RPMI7951 (cell line): Measurements from ENCODE around the gene HPCA. TPM values are rescaled to one million over a fixed set of nuclear protein-coding genes. Genes with fewer than 3 reads are reported as not detected.
"Not testable (repeated sequence)": the region's sequence is repeated elsewhere in the genome, so short reads cannot be mapped to it uniquely, and the experiment has no call there.

Experiments
- DNase-seq: peaks from one replicate; pipeline ENCODE4 v3.0.0-alpha.2; 2012; ENCODE audit warnings: low read depth
- total RNA-seq: library from RNA; depleted of rRNA; stranded (reverse); fragments of >200 nt; shearing (Covaris generic); gene quantifications from 2 replicates; pipeline ENCODE4 v1.2.3, GENCODE V29; 2014

HPCA gene
- total RNA-seq, 1 experiment from 2014 or later, result not detected

DNA sequence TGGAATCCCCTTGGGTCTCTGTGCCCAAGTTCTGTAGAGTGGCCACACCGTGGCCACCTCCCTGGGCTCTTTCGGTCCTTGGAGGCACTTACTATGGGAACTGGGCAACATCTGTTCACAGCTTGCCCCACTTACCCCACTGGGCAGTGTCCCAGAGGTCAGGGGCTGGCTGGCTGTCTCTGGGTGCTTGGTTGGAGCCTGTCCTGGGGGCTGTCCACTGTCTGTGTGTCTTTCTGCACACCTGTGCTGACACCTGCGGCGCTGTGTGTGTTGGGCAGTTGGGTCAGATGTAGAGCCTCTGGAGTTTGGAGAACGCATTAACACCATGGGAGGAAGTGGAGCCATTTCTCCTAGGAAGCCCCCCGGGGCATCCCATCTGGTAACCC is 16.2 kb downstream of the HPCA start:
- no peak for DNase-seq

DNA sequence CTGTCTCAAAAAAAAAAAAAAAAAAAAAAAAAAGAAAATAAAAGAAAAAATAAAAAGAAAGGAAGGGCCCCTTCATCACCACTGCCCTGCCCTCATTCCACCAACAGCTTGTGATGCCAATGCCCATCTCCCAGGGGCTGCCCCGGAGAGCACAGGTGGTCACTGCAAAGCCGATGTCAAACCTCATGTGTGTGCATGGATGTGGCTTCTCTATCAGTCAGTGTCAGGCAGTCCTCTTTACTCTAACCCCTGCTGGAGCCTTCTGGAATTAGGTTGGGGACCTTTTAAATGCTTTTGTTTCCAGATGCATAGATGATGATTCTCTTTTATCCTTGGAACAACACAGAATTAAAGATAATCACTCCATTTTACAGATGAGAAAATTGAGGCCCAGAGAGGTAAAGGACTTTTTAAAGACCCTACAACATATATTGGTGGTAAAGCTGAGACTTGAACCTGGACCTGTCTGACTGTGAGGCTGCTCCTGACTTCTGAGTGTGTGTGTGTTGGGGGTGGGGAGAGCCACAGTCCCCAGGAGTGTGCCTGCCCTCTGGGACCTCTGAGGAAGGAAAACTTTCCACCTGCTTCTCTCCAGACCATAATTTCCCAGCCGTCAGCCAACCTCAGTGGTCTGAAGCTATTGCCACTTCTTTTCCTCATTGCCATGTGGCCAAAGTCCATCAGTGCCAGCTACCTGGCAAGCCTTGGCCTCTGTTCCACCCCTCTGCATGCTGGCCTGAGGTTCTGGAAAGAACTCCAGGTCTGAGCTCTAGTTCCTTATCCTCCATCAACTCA is 17.9 kb downstream of the HPCA start:
- DNase-seq, result no peak

DNA sequence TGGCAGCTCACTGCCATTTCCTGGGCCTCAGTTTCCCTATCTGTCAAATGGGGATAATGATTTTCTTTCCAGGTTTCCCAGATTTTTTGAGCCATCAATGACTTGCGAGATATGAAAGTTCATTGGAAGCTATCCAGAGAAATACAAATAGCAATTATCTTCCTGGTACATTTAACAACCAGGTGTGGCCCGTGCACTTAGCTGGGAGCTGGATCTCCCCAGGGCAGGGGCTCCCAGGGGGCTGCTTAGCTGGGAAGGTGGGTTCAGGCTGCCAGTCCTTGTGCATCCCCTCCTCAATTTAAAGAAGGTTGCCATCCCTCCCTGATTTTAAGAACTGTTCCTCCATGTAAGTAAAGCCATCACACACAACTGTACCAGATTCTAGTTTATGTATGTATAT is 18.5 kb downstream of the HPCA start:
- no peak for DNase-seq

DNA sequence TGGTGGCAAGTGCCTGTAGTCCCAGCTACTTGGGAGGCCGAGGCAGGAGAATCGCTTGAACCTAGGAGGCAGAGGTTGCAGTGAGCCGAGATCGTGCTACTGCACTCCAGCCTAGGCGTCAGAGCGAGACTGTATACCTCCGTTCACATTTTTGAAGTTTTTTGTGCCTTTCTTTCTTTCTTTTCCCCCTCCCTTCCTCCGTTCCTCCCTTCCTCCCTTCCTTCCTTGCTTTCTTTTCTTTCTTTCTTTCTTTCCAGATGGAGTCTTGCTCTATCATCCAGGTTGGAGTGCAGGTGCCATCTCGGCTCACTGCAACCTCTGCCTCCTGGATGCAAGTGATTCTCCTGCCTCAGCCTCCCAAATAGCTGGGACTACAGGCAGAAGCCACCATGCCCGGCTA is 19.3 kb downstream of the HPCA start:
- DNase-seq, result not testable (repeated sequence)

DNA sequence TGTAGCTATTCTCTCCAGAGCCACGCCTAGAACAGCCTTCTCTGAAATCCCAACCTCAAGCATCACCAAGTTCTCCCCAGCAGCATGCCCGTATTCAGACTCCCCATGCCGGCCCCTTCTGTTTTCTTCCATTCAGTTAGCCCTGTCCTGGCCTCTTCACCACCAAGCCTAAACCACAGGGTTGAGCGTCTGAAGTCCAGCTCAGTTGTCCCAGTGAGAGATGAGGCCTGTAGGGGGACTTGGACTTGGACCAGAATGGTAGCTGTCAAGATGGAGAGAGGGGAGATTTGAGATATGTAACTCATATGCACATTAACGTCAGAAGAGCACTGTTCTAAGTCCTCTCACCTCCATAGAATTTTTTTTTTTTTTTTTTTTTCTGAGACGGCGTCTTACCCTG is 20.4 kb downstream of the HPCA start:
- no peak for DNase-seq

DNA sequence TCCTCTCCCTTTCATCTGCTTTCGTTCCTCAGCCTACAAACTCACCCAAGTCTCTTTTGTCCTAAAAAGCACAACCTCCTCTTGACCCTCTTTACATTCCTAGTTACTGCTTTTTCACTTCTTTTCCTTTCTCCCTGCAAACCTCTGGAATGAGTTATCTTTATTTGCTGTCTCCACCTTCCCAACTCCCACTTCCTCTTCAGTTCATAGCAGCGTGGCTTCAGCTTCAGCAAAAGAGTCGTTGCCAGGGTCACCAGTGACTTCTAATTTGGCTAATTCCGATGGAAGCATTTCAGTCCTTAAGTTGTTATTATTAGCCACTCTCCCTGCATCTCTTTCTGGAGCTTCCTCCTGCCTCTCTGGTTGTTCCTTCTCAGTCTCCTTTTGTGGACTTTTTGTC is 21.1 kb downstream of the HPCA start:
- DNase-seq, result peak; percentile 23

DNA sequence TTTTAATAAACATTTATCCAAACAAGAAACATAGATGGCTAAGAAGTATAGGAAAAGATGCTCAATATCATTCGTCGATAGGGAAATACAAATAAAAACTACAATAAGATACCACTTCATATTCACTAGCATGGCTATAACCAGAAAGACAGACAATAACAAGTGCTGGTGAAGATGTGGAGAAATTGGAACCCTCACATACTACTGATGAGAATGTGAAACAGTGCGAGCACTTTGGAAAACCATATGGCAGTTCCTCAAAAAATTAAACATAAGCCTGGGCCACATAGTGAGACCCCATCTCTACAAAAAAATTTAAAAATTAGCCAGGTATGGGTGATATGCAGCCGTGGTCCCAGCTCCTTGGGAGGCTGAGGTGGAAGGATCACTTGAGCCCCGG is 24.0 kb downstream of the HPCA start:
- no peak for DNase-seq

DNA sequence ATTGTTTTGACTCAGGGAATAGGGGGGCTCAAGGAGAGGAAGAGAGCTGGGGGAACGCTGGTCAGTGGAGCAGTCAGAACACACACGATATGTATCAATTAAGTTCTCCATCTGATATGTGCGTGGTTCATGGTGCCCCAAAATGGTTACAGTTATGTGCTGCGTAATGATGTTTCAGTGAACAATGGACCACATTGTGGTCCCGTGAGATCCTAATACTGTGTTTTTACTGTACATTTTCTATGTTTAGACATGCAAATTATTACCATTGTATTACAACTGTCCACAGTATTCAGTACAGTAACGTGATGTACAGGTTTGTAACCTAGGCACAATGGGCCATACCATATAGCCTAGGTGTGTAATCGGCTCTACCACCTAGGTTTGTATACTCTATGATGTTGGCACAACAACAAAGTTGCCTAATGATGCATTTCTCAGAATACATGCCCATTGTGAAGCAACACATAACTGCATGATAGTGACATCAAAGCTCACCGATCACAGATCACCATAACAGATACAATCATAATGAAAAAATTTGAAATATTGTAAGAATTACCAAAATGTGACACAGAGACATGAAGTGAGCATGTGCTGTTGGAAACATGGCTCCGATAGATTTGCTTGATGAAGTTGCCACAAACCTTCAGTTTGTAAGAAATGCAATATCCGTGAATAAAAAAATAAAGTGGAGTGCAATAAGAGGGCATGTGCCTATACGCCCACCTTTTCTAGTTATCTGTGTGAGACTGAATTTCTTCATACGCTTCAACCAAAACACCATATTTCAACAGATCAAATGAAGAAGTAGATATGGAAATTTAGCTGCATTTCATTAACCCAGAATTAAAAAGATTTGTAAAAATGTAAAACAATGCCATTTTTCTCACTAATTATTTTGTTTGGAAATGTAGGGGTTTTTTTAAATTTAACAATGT is 29.7 kb downstream of the HPCA start:
- no peak for DNase-seq

DNA sequence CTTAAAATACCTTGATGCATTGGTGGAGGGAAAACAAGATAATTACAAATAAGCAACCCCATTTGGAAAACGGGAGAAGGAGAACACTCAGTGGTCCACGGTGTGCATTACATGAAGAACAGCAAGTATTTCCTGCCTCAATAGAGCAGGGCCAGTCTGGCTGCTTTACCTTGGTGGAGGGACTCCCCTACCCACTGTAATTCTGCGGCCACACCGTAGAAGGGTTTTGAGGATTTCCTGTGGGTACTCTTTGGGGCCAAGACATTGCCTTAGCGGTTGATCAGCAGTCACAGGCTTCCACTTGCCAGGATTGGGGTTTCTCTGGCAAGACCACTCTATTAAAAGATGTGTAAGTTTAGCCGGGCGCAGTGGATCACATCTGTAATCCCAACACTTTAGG is 31.2 kb downstream of the HPCA start:
- no peak for DNase-seq

DNA sequence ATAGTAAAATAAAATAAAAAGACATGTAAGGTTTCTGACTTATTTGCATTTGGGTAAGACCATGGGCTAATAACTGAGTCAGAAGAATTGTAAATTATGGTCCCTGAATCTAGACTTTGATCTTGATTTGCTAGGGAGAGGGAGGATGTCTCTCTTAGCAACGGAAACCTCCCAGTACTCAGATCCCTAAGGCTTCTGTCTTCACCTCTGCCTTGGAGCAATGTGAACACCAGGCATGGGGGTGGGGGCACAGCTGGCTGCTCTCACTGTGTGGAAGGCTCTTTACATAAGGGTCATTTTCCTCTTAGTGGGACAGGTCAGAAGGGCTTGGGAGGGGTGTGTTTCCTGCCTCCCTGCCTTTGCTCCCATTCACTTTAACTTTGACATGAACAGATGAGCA is 31.9 kb downstream of the HPCA start:
- no peak for DNase-seq

DNA sequence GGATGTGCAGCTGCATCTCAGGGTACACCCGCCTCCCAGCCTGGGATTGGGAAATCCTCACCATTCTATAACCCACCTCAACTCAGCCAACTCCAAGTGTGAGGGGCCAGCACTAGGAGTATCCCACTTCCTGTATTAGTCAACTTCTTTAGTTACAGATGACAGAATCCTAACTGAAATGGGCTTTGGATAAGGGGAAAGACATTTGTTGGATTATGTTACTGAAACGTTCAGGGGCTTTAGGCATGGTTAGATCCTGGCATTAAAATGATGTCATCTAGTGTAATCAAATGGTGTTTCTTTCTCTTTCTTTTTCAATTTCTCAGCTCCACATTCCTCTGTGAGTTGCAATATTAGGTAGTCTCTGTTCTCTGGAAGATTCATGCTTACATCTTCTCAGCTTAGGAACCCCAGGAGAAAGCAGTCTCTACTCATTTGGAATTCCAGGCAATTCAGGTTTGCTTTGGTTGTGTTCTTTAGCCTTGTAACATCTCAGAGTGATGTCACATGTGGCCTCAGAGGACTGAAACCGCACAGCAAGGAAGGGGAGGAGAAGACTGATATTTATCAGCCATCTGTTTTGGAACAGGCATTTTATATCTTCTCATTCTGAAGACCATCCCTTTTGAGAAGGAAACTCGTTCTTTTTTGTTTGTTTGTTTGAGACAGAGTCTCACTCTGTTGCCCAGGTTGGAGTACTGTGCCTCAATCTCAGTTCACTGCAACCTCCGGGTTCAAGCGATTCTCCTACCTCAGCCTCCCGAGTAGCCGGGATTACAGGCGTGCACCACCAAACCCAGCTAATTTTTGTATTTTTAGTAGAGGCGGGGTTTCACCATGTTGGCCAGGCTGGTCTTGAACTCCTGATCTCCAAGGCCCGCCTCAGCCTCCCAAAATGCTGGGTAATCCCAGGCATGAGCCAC is 33.8 kb downstream of the HPCA start:
- peak; percentile 74 for DNase-seq

DNA sequence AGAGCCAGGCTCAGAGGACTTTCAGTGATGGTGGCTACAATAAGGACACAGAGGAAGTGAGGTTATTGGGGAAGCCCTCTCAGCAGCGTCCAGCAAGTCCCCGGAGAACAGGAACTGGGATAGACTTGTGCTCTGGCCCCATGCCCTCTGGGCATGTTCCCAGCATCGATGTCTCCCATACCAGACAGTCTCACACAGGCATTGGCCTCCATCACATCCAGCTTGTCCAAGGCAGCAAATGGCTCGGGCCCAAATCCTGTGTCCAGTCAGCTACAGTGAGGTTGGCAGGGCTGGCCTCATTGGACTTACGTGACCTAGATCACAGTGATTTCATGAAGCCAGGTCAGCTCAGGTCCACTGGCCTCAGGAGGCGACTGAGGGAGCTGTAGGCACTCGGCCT is 34.5 kb downstream of the HPCA start:
- peak; percentile 69 for DNase-seq

DNA sequence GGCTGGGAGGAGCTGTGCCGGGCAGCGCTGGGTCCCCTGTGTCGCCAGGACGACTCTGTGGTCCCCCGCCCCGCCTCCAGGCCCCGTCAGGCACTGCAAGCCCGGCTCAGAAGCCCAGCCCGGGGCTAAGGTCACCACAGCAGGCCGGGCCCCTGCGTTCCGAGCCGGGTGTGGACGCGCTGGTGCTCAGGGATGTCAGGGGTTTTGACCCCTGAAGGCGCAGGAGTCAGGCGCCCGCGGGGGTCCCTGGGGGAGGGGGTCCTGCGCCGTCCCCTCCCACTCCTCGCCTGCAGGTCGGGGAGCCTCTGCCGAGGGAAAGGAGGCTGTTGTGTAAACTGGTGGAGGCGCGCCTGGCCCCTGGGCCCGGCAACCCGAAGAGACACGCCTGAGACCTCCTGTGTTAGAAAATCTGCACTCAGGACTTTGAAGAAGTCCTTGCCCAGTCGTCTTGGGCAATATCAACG is 38.6 kb downstream of the HPCA start:
- DNase-seq, result no peak

DNA sequence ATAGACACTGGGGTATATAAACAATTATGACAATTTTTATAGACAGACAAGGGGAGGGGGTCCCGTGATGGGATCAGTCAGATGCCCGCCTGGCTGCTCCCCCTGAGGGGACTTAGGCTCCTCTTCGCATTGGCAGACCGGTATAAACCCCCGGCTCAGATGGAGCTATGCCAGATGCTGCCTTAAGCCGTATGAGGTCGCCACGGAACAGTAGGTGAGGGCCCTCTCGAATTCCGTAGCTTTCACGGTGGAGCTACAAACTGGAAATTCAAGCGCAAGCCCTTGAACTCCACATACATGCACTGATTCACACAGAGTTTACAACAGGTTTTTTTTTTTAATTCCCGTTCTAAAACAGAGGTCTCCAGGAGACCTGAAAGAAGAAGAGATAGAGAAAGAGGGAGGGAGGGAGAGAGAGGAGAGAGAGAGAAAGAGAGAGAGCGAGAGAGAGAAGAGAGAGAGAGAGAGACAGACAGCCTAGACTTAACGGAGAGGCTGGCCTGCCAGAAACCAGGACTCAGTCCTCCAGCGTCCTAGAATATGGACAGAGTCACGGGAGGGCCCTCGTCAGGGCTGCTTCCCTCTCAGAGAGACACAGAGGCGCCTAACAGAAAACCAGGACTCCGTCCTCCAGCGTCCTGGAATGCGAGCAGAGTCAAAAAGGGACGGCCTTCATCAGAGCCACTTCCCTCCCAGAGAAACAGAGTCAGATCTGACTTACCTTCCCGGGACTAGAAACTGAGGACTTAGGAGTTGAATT is 39.3 kb downstream of the HPCA start:
- DNase-seq, result no peak

DNA sequence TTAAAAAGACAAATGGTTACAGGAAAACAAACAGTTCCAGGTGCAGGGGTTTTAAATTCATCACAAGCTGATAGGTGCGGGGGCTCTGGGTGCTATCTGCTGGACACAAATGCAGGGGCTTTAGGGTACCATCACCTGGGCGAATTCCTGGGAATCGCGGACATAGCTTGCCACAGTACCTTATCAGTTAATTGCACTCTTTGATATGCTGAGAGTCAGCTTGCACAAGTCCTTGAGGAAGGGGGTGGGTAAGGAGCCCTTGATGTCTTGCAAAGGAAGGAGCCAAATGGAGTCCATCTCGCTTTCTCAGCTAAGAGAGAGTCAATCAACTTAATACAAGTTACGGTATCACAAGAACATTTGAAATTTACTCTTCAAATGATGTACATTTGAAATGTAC is 40.3 kb downstream of the HPCA start:
- no peak for DNase-seq

DNA sequence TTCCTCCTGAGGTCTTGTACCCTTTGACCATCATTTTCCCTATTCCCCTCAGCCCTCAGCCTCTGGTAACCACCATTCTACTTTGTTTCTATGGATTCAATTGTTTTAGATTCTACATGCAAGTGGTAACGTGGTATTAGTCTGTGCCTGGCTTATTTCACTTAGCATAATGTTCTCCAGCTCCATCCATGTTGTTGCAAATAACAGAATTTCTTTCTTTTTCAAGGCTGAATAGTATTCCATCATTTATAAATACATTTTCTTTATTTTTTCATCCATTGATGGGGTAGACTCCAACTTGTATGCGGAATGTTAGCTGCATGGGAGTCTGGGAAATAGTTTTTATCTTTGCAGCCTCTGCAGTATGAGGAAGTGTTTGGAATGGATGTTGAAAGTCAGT is 41.1 kb downstream of the HPCA start:
- DNase-seq, result no peak

DNA sequence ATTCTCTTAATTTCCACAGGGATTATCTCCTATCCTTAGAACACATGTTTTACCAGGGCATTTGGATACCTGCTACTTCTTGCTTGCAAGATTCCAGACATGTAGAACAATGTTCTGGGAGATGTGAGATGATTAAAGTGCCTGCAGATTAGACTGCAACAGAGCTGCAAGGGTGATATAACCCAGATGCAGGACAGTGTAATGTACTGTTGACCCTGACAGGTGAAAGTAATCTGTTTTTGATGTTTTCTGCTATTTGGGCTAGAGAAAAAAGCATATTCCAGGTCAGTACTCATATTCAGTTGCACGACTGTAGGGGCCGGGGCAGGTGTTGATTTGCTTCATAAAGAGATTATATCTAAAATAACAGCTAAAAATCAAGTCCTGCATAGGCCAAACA is 42.0 kb downstream of the HPCA start:
- no peak for DNase-seq

DNA sequence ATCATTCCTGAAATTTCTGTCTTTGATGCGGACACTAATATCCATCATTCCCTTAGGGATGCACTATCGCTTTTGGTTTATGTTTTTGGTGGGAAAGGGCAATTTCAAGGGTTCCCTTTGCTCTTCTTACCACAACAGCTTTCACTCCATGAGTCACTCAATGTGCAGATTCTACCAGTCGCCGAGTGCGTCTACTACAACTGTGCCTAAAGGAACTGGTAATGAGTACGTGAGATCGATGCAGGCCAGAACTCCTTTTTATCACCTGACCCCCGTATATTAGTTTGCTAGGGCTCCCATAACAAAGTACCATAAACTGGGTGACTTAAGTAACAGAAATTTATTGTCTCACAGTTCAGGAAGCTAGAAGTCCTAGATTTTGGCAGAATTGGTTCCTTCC is 42.4 kb downstream of the HPCA start:
- DNase-seq, result peak; percentile 23

DNA sequence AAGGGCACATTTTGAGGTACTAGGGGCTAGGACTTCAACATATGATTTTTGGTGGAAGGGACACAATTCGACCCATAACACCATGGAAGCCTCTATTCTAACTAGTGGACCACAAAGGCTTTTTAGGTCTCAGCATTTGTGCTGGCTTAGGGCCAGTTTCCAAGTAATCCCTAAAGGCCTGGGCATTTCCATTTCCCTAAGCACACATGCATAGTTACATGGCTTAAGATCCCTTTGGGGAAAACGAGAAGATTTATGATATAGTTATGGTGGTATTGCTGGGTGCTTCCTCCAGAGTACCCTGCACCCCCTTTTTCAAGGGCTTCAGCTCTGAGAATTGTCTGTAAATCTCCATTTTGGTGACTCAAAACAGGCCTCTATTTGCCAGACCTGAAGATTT is 43.1 kb downstream of the HPCA start:
- no peak for DNase-seq

DNA sequence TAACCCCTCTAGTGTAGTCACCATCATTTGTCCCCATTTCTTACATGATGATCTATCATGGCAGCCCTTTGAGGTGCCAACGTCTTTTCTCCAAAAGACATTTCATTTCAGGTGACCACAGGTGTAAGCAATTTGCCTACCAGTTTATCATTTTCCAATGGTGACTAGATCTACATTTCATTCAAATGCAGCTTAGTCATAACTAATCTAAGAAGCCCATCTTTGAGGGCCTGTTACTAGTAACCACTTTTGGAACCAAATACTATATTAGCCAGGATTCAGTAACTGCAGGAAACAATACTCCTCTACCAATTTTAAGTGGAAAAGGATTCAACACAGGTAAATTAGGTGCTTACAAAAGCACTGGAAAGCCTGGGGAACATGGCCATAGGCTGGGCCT is 45.5 kb downstream of the HPCA start:
- DNase-seq, result no peak

DNA sequence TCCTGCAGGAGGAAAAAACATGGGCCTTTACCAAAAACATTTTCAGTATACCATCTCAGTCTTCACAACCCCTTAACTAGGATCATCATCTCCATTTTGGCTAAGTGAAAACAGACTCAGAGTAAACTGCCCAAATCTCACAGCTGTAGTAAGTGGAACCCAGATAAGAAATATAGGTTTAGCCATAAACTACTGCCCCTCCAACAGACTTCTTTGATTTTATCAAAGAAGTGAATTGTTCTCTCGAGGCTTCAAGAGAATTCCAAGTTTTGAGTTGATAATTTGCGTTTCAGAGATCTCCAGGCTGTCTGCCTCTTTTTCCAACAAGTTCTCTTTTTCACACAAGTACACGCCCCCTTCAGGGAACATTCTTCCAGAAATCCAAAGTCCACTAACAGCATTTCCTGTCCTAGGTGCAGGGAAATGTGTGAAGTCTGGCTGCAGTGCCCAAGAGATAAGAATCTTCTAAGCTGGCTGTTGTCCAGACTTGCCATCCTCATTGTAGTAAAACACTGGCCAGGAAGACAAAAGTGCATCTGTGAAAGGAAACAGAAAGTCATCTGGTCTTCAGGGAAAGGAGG is 47.5 kb downstream of the HPCA start:
- peak; percentile 94 for DNase-seq
